ENCODE measurements around the gene CYTH1. TPM values are rescaled to one million over a fixed set of nuclear protein-coding genes. Genes with fewer than 3 reads are reported as not detected.

The CYTH1 gene
- 44.8 and 55.7 TPM in 2 replicates for total RNA-seq

DNA sequence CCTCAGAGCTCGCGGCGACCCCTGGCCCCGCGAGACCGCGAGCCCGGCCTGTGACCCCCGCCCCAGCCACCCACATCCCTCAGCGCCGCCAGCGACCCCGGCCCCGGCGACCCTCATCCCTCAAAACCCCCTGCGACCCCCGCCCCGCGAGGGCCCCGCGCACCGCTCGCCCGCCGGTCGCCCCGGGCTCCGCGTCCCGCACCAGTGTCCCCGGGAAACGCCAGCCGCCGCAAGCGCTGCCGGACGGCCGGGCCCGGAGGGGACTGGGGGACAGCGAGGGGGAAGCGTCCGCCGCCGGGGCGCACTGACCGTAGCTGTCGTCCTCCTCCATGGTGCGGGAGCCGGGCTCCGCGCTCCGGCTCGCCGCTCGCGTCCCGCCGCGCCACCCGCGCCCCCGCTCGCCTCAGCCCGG lies at the start of gene CYTH1:
Gene CYTH1, minus strand, starts transcription at position 381 of the 412 bp plus-strand sequence. Its CDS starts 50 bp downstream, at position 331.

Other genes starting within 250 kb of the CYTH1 start
- gene DNAH17, start 204.9 kb downstream of the CYTH1 start, total RNA-seq: under 0.01 and 0.05 TPM in 2 replicates
- gene USP36, start 58.5 kb upstream of the CYTH1 start, total RNA-seq: 20.5 and 22.3 TPM in 2 replicates
- gene CEP295NL, start 120.9 kb upstream of the CYTH1 start, total RNA-seq: 0.20 and 0.74 TPM in 2 replicates
- gene TIMP2, start 143.1 kb upstream of the CYTH1 start, total RNA-seq: 128 and 131 TPM in 2 replicates
- gene LGALS3BP, start 197.7 kb upstream of the CYTH1 start, total RNA-seq: 80.6 TPM in 2 replicates
- gene CANT1, start 227.5 kb upstream of the CYTH1 start, total RNA-seq: 54.8 and 62.7 TPM in 2 replicates
- gene C1QTNF1, start 241.9 kb upstream of the CYTH1 start, total RNA-seq: 7.0 and 9.5 TPM in 2 replicates

All from mammary microvascular endothelial cell (primary cell).